IMR-90 (cell line): ENCODE data around the gene SEMA4D. TPM values are rescaled to one million over a fixed set of nuclear protein-coding genes. Genes with fewer than 3 reads are reported as not detected.

ENCODE experiments used
- ATAC-seq: fragments of 200-7000 bp; cut with Tn5 transposase; 2 replicates; pipeline ENCODE4 v1.9.1; 2020; ENCODE audit warnings: low read depth, mild to moderate bottlenecking, moderate library complexity
- BruUV-seq: library from RNA; stranded (reverse); fragments of 400-500 nt; replicated peaks from 2 replicates; lab custom pipeline; 2021; lab: Mats Ljungman, UMichigan
- CTCF ChIA-PET: fragments of 300-600 bp; formaldehyde crosslinking; extraction: SDS; loops from one replicate; lab custom pipeline; 2021; ENCODE audit warnings: antibody characterized with exemption; lab: Yijun Ruan, JAX
- POLR2A ChIA-PET: fragments of 300-600 bp; sonication (Branson Sonifier 250); formaldehyde crosslinking; loops from one replicate; lab custom pipeline; 2022; ENCODE audit warnings: antibody characterized with exemption; ENCODE audit not compliant: unreplicated experiment; lab: Charles Lee
- DNase-seq: peaks from one replicate; pipeline ENCODE4 v3.0.0; 2013
- H2AFZ ChIP-seq: replicated peaks from 2 replicates; pipeline ENCODE3; 2013; ENCODE audit warnings: low read length, mild to moderate bottlenecking; ENCODE audit not compliant: poor library complexity
- H2AK5ac ChIP-seq: 2 replicates; pipeline ENCODE4 v1.6.1; 2013; ENCODE audit warnings: low read depth, low read length, inconsistent platforms
- H2AK9ac ChIP-seq: replicated peaks from 2 replicates; pipeline ENCODE3; 2013; ENCODE audit warnings: mild to moderate bottlenecking, low read depth, low read length, moderate library complexity; ENCODE audit not compliant: poor library complexity
- H2BK120ac ChIP-seq: 2 replicates; pipeline ENCODE4 v1.6.1; 2013; ENCODE audit warnings: low read depth, low read length, inconsistent platforms
- H2BK15ac ChIP-seq: 3 replicates; pipeline ENCODE4 v1.6.1; 2013; ENCODE audit warnings: low read depth, low read length, inconsistent platforms
- H2BK20ac ChIP-seq: 2 replicates; pipeline ENCODE4 v1.6.1; 2013; ENCODE audit warnings: low read depth, mild to moderate bottlenecking, inconsistent platforms, low read length, moderate library complexity
- H2BK5ac ChIP-seq: 2 replicates; pipeline ENCODE4 v1.6.1; 2013; ENCODE audit warnings: mild to moderate bottlenecking, low read depth, low read length, inconsistent platforms; ENCODE audit not compliant: poor library complexity, severe bottlenecking
- H3K14ac ChIP-seq: replicated peaks from 2 replicates; pipeline ENCODE4 v1.6.1; 2013; ENCODE audit warnings: low read depth, low read length, inconsistent platforms
- H3K18ac ChIP-seq: 2 replicates; pipeline ENCODE4 v1.6.1; 2013; ENCODE audit warnings: low read depth, low read length, control low read depth
- H3K23ac ChIP-seq: 2 replicates; pipeline ENCODE4 v1.6.1; 2013; ENCODE audit warnings: low read depth, low read length, inconsistent platforms
- H3K27ac ChIP-seq: 2 replicates; pipeline ENCODE4 v1.5.1; 2013; ENCODE audit warnings: mild to moderate bottlenecking, control low read depth, low read length; ENCODE audit not compliant: insufficient read depth
- H3K27me3 ChIP-seq: 2 replicates; pipeline ENCODE4 v1.6.1; 2013; ENCODE audit warnings: low read length; ENCODE audit not compliant: control insufficient read depth, insufficient read depth
- H3K36me3 ChIP-seq: 2 replicates; pipeline ENCODE4 v1.6.1; 2013; ENCODE audit warnings: low read length, mixed read lengths; ENCODE audit not compliant: control insufficient read depth, insufficient read depth
- H3K4ac ChIP-seq: 2 replicates; pipeline ENCODE4 v1.6.1; 2013; ENCODE audit warnings: low read depth, low read length, inconsistent platforms
- H3K4me1 ChIP-seq: 2 replicates; pipeline ENCODE4 v1.6.1; 2013; ENCODE audit warnings: low read length, mixed read lengths; ENCODE audit not compliant: control insufficient read depth, insufficient read depth
- H3K4me2 ChIP-seq: 2 replicates; pipeline ENCODE4 v1.6.1; 2013; ENCODE audit warnings: low read depth, mild to moderate bottlenecking, control low read depth, low read length, moderate library complexity
- H3K4me3 ChIP-seq: 2 replicates; pipeline ENCODE4 v1.5.1; 2013; ENCODE audit warnings: low read depth, mild to moderate bottlenecking, control low read depth, low read length, moderate library complexity; ENCODE audit not compliant: insufficient read depth
- H3K56ac ChIP-seq: 2 replicates; pipeline ENCODE4 v1.6.1; 2013; ENCODE audit warnings: low read length, inconsistent platforms; ENCODE audit not compliant: insufficient read depth; ENCODE audit errors: extremely low read depth
- H3K79me1 ChIP-seq, 2 experiments: 2 replicates each; pipeline ENCODE4 v1.6.1; 2013; ENCODE audit warnings: low read length in 2 of 2, inconsistent platforms in 1 of 2, low read depth in 1 of 2
- H3K9ac ChIP-seq: 2 replicates; pipeline ENCODE4 v1.6.1; 2013; ENCODE audit warnings: low read depth, low read length, control low read depth
- H3K9me1 ChIP-seq: 2 replicates; pipeline ENCODE4 v1.6.1; 2013; ENCODE audit warnings: low read length, inconsistent platforms; ENCODE audit not compliant: insufficient read depth
- H3K9me3 ChIP-seq: 2 replicates; pipeline ENCODE4 v1.6.1; 2013; ENCODE audit warnings: low read length; ENCODE audit not compliant: control insufficient read depth, insufficient read depth
- H4K20me1 ChIP-seq: 2 replicates; pipeline ENCODE4 v1.6.1; 2013; ENCODE audit warnings: low read length, inconsistent platforms; ENCODE audit not compliant: insufficient read depth
- H4K5ac ChIP-seq: 2 replicates; pipeline ENCODE4 v1.6.1; 2013; ENCODE audit warnings: mild to moderate bottlenecking, low read depth, low read length, control low read depth
- H4K8ac ChIP-seq, 2 experiments: 2 replicates each; pipeline ENCODE4 v1.6.1; 2013; ENCODE audit warnings: low read depth in 2 of 2, low read length in 2 of 2, control low read depth in 1 of 2, inconsistent platforms in 1 of 2
- H4K91ac ChIP-seq: 2 replicates; pipeline ENCODE4 v1.6.1; 2013; ENCODE audit warnings: low read depth, low read length, inconsistent platforms; ENCODE audit not compliant: insufficient read depth
- FOS ChIP-seq: fragments of 150-350 bp; IDR thresholded peaks from 2 replicates; pipeline ENCODE4 v1.6.1; 2016; ENCODE audit warnings: low read depth, low read length
- MAFK ChIP-seq: IDR thresholded peaks from 2 replicates; pipeline ENCODE4 v1.6.1; 2012; ENCODE audit warnings: low read depth, low read length, improper control_type of control experiment
- MXI1 ChIP-seq: IDR thresholded peaks from 2 replicates; pipeline ENCODE4 v1.6.1; 2012; ENCODE audit warnings: low read depth, mild to moderate bottlenecking, low read length, moderate library complexity, borderline replicate concordance
- POLR2A ChIP-seq: IDR thresholded peaks from 2 replicates; pipeline ENCODE4 v1.6.1; 2012; ENCODE audit warnings: mild to moderate bottlenecking, low read depth, low read length
- RAD21 ChIP-seq: IDR thresholded peaks from 2 replicates; pipeline ENCODE4 v1.6.1; 2012; ENCODE audit warnings: low read length, improper control_type of control experiment
- RFX5 ChIP-seq: IDR thresholded peaks from 2 replicates; pipeline ENCODE4 v1.8.0; 2012; ENCODE audit warnings: low read depth, mild to moderate bottlenecking, low read length, moderate library complexity
- USF2 ChIP-seq: fragments of 150-350 bp; IDR thresholded peaks from 2 replicates; pipeline ENCODE4 v1.6.1; 2017; ENCODE audit warnings: mild to moderate bottlenecking, antibody characterized with exemption, low read length, low read depth
- WGBS, 2 experiments: methylation state at CpG; one replicate each; pipeline versions ENCODE4 v1.1.5 to v1.1.7; 2013; ENCODE audit warnings: missing lambda C conversion rate in 2 of 2; ENCODE audit not compliant: insufficient read length in 1 of 2; ENCODE audit errors: extremely low coverage in 2 of 2; 5-methylcytosine and 5-hydroxymethylcytosine counted together
- dilution Hi-C: fragments of 300-500 bp; cut with HindIII; formaldehyde crosslinking; loops from one replicate; pipeline ENCODE4 v1.14.3; 2018; ENCODE audit warnings: low sequenced_read_pairs; ENCODE audit not compliant: unreplicated experiment
- in situ Hi-C: fragments of 300-500 bp; cut with MboI; formaldehyde crosslinking; loops from 3 replicates; pipeline ENCODE4 v1.14.3; 2019; ENCODE audit warnings: low sequenced_read_pairs, inconsistent platforms, mixed read lengths
- intact Hi-C: fragments of 100-400 bp; cut with micrococcal nuclease; formaldehyde crosslinking; loops from 2 replicates; pipeline ENCODE4 v1.10.0; 2022
- polyA plus RNA-seq, 3 experiments: library from polyadenylated mRNA; depleted of rRNA; stranded (reverse); fragments of >200 nt; gene quantifications; 2 replicates each; pipeline ENCODE4 v1.2.3, GENCODE V29; 2012; ENCODE audit warnings: low replicate concordance in 1 of 3
- total RNA-seq: library from RNA; depleted of rRNA; stranded (reverse); fragments of >200 nt; gene quantifications from 2 replicates; pipeline ENCODE4 v1.2.3, GENCODE V29; 2012

SEMA4D gene
- total and polyA plus RNA-seq, 2 of the 4 experiments (the other 2 are of a cell fraction): 0.90 to 1.5 TPM

- no peak for TF ChIP-seq FOS
- no peak for TF ChIP-seq MXI1
These were observed 14.1 kb downstream of the SEMA4D start (continued) for GRCh38 chr9:89483592-89484474.

DNA sequence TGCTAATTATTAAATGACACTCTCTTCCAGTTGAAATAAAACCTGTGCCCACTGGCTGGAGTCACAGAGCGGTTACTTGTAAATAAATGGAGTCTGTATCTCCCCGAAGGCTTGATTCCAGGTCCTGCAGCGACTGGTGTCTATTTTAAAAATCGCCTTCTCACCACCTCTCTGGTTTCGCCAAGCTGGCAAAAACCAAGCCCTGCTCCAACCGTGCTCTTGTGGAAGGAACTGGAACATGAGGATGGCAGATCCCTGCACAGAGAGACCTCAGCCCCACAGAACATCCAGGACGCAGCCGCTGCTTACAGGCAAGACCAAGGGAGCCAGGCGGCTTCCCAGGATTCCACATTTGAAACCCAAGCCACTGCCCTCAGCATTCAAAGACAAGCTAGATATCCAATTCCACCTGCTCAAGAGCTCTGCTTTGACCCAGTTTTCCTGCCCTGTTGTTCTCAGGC, 15.0 kb downstream of the SEMA4D start:
- no peak overlapping the region for H4K8ac ChIP-seq
- H3K9ac ChIP-seq: no peak overlapping the region
- H2AFZ ChIP-seq: no peak overlapping the region
- H3K27me3 ChIP-seq: no peaks in the 10 kb centered on the region
- no peak for ATAC-seq
- TF ChIP-seq RFX5 (no peak), RAD21 (no peak), USF2 (no peak), FOS (no peak), POLR2A (no peak), MAFK (no peak)
- in situ Hi-C loops: no loop called here
- H3K27ac ChIP-seq: no peak overlapping the region
- H2AK5ac ChIP-seq: no peak overlapping the region
- H3K4me2 ChIP-seq: no peak overlapping the region
- DNase-seq: no peak
- no peak overlapping the region for H2AK9ac ChIP-seq
- BruUV-seq: no TSS peak
- CTCF ChIA-PET: no interaction called here
- peaks cover 4% of the 10 kb centered on the region; the same call in 1 of the 2 replicates for H3K4me1 ChIP-seq
- peaks cover 0 to 4% of the 10 kb centered on the region in 2 experiments; a peak in 1 of 4 replicates for H3K79me1 ChIP-seq
- no peak overlapping the region for H3K14ac ChIP-seq
- H2BK15ac ChIP-seq: no peak overlapping the region
- H3K4ac ChIP-seq: no peak overlapping the region
- H3K9me1 ChIP-seq: peaks cover 7% of the 10 kb centered on the region; the same call in 1 of the 2 replicates
- intact Hi-C loops: no loop called here
- WGBS, 2 experiments: 100% methylated on average over 1 of the region's 9 CpGs; no CpG with 5 or more reads in 1 of the 2 experiments
- POLR2A ChIA-PET: no interaction called here
- H3K23ac ChIP-seq: no peak overlapping the region
- no peak overlapping the region for H3K56ac ChIP-seq
- H3K9me3 ChIP-seq: peaks cover 4% of the 10 kb centered on the region; the same call in 1 of the 2 replicates
- no peak overlapping the region for H4K5ac ChIP-seq
- no peak overlapping the region for H2BK5ac ChIP-seq
- no peak overlapping the region for H2BK120ac ChIP-seq
- H4K20me1 ChIP-seq: no peaks in the 10 kb centered on the region
- H2BK20ac ChIP-seq: no peak overlapping the region
- no peak overlapping the region for H4K91ac ChIP-seq
- H3K36me3 ChIP-seq: peaks cover 3% of the 10 kb centered on the region; the same call in 1 of the 2 replicates
- H3K18ac ChIP-seq: no peak overlapping the region
- dilution Hi-C loops: no loop called here
- H3K4me3 ChIP-seq: no peak overlapping the region
